ENCODE measurements around the gene RCN2. TPM values are rescaled to one million over a fixed set of nuclear protein-coding genes. Genes with fewer than 3 reads are reported as not detected.
A peak's percentile ranks its signal among the peaks of the same experiment; 100 is the strongest.

RCN2 gene
- total RNA-seq, 1 experiment from 2014 or later = 114 TPM

GRCh38 chr15:76973906-76974305 lies 42.4 kb downstream of the RCN2 start:
- DNase-seq (ENCODE audit: low read depth) = no peak

GRCh38 chr15:76974456-76975036 lies 43.0 kb downstream of the RCN2 start:
- no peak for DNase-seq (ENCODE audit: low read depth)

- no peak for DNase-seq (ENCODE audit: low read depth)
Measured at GRCh38 chr15:76976141-76976540, 44.6 kb downstream of the RCN2 start.

GRCh38 chr15:76976572-76977270 lies 45.2 kb downstream of the RCN2 start:
- no peak for DNase-seq (ENCODE audit: low read depth)

GRCh38 chr15:76978522-76979330 lies 47.2 kb downstream of the RCN2 start:
- DNase-seq (ENCODE audit: low read depth) = no peak

GRCh38 chr15:76979331-76979925 lies 47.9 kb downstream of the RCN2 start:
- no peak for DNase-seq (ENCODE audit: low read depth)

GRCh38 chr15:76979996-76980520 lies 48.5 kb downstream of the RCN2 start:
- DNase-seq (ENCODE audit: low read depth) = no peak

GRCh38 chr15:76982356-76982755 lies 50.8 kb downstream of the RCN2 start:
- no peak for DNase-seq (ENCODE audit: low read depth)

- no peak for DNase-seq (ENCODE audit: low read depth)
Measured at GRCh38 chr15:76982756-76983155, 51.2 kb downstream of the RCN2 start.

GRCh38 chr15:76983590-76984375 lies 52.2 kb downstream of the RCN2 start:
- DNase-seq (ENCODE audit: low read depth) = no peak

GRCh38 chr15:76986743-76987142 lies 55.2 kb downstream of the RCN2 start:
- no peak for DNase-seq (ENCODE audit: low read depth)

GRCh38 chr15:76987276-76987675 lies 55.7 kb downstream of the RCN2 start:
- no peak for DNase-seq (ENCODE audit: low read depth)

- DNase-seq (ENCODE audit: low read depth) = no peak
Measured at GRCh38 chr15:76987896-76988860, 56.6 kb downstream of the RCN2 start.

- DNase-seq (ENCODE audit: low read depth) = no peak
Measured at GRCh38 chr15:76988867-76989780, 57.6 kb downstream of the RCN2 start.

GRCh38 chr15:76991048-76991447 lies 59.5 kb downstream of the RCN2 start:
- DNase-seq (ENCODE audit: low read depth) = no peak

GRCh38 chr15:76991741-76992645 lies 60.4 kb downstream of the RCN2 start:
- no peak for DNase-seq (ENCODE audit: low read depth)

GRCh38 chr15:76993114-76993725 lies 61.7 kb downstream of the RCN2 start:
- DNase-seq (ENCODE audit: low read depth) = no peak

- peak; percentile 31 for DNase-seq (ENCODE audit: low read depth)
Measured at GRCh38 chr15:76994001-76994400, 62.5 kb downstream of the RCN2 start.

Measured in M059J (cell line).